Measurements from ENCODE around the gene BCAS1.

Gene BCAS1

DNA sequence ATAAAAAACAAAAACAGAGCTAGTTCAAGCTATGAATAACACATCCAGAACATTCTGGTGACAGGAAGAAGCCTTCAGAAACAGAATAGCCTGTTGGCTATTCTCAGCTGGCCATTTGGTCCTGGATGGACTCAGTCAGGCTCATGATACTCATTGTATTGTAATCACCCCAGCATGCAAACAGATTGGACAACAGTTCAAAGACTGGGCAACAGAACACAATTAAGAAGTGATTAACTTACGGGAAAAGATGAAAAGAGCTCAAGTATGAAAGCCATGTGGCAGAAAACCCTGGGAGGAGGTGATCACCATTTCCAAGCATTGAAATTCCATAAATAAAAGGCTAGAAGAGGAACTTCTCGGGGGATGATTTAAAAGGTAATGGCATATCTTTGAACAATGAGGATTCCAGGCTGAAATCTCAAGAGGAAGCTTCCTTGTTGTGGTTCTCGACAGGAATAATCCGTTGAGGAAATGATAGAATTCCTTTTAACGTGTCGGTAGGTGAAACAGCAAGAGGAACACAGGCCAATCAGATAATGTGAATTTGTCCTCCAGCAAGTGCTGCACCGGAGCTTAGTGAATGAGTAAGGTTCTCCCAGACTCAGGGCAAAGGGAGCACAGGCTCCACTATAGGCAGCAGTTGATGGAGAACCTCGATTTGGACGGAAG is 172.4 kb downstream of the BCAS1 start:
- Histone ChIP-seq H2AFZ (ENCODE audit: low read depth, low read length) (no peak overlapping the region), H4K20me1 (ENCODE audit: insufficient read depth, low read length) (no peaks in the 10 kb centered on the region), H3K4me2 (ENCODE audit: insufficient read depth, low read length) (no peak overlapping the region), H3K27ac (ENCODE audit: low read length) (no peak overlapping the region), H3K9me3 (ENCODE audit: insufficient read depth, low read length, severe bottlenecking) (no peaks in the 10 kb centered on the region), H3K36me3 (ENCODE audit: insufficient read depth, low read length) (no peaks in the 10 kb centered on the region), H3K27me3 (ENCODE audit: insufficient read depth, low read length, poor library complexity) (no peaks in the 10 kb centered on the region), H3K9ac (ENCODE audit: low read depth, low read length) (no peak overlapping the region), H3K4me1 (ENCODE audit: insufficient read depth, low read length) (peaks cover 30% of the 10 kb centered on the region), H3K79me2 (ENCODE audit: insufficient read depth, low read length) (no peaks in the 10 kb centered on the region), H3K4me3 (ENCODE audit: low read depth in 1 of 2, low read length in 2 of 2) (no peak overlapping the region)
- ATAC-seq (ENCODE audit: insufficient read depth, low read depth), result no peak
- DNase-seq, result no peak
- TF ChIP-seq, protein P1, sequence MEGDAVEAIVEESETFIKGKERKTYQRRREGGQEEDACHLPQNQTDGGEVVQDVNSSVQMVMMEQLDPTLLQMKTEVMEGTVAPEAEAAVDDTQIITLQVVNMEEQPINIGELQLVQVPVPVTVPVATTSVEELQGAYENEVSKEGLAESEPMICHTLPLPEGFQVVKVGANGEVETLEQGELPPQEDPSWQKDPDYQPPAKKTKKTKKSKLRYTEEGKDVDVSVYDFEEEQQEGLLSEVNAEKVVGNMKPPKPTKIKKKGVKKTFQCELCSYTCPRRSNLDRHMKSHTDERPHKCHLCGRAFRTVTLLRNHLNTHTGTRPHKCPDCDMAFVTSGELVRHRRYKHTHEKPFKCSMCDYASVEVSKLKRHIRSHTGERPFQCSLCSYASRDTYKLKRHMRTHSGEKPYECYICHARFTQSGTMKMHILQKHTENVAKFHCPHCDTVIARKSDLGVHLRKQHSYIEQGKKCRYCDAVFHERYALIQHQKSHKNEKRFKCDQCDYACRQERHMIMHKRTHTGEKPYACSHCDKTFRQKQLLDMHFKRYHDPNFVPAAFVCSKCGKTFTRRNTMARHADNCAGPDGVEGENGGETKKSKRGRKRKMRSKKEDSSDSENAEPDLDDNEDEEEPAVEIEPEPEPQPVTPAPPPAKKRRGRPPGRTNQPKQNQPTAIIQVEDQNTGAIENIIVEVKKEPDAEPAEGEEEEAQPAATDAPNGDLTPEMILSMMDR (IDR thresholded peaks at IDR 0.05; ENCODE audit: borderline replicate concordance, extremely low read depth, low read length, poor library complexity, severe bottlenecking), result no peak
- no peak for TF ChIP-seq EZH2 (IDR thresholded peaks at IDR 0.05; ENCODE audit: borderline replicate concordance, low read depth, low read length, severe bottlenecking)

DNA sequence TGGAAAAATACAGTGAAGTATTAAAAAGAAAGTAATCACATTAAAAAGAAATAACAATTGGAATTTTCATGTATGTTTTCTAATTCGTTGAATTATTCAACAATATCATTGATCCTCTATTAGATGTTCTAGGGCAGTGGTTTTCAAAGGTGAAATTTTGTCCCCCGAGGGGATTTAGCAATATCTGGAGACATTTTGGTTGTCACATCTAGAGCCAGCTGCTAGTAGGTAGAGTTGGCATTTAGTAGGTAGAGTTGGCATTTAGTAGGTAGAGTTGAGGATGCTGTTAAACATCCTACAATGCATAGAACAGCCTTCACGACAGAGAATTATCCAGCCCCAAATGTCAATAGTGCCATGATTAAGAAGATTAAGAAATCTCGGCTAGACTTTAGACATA is 173.7 kb downstream of the BCAS1 start:
- Histone ChIP-seq H3K4me3 (ENCODE audit: low read depth in 1 of 2, low read length in 2 of 2) (no peak overlapping the region), H3K4me1 (ENCODE audit: insufficient read depth, low read length) (peaks cover 34% of the 10 kb centered on the region), H3K36me3 (ENCODE audit: insufficient read depth, low read length) (no peaks in the 10 kb centered on the region), H3K79me2 (ENCODE audit: insufficient read depth, low read length) (no peaks in the 10 kb centered on the region), H3K9ac (ENCODE audit: low read depth, low read length) (no peak overlapping the region), H2AFZ (ENCODE audit: low read depth, low read length) (no peak overlapping the region), H3K9me3 (ENCODE audit: insufficient read depth, low read length, severe bottlenecking) (no peaks in the 10 kb centered on the region), H3K27ac (ENCODE audit: low read length) (no peak overlapping the region), H3K4me2 (ENCODE audit: insufficient read depth, low read length) (no peak overlapping the region), H4K20me1 (ENCODE audit: insufficient read depth, low read length) (no peaks in the 10 kb centered on the region), H3K27me3 (ENCODE audit: insufficient read depth, low read length, poor library complexity) (no peaks in the 10 kb centered on the region)
- no peak for DNase-seq
- no peak for TF ChIP-seq EZH2 (IDR thresholded peaks at IDR 0.05; ENCODE audit: borderline replicate concordance, low read depth, low read length, severe bottlenecking)
- TF ChIP-seq, protein P1 (IDR thresholded peaks at IDR 0.05; ENCODE audit: borderline replicate concordance, extremely low read depth, low read length, poor library complexity, severe bottlenecking), result no peak
- ATAC-seq (ENCODE audit: insufficient read depth, low read depth), result no peak

DNA sequence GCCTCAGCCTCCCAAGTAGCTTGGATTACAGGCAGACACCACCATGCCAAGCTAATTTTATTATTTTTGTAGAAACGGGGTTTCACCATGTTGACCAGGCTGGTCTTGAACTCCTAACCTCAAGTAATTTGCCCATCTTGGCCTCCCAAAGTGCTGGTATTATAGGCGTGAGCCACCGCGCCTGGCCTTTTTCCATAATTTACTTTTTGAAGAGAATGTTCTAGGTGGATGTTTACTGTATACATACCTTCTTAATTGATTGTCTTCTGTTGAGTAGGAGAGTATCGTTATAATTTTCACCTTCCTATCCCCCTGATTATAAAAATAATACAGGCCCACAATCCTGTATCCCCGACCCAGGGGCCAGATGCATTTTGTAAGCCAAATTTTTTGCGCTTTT is 174.4 kb downstream of the BCAS1 start:
- Histone ChIP-seq H3K4me3 (ENCODE audit: low read depth in 1 of 2, low read length in 2 of 2) (no peak overlapping the region), H2AFZ (ENCODE audit: low read depth, low read length) (no peak overlapping the region), H3K36me3 (ENCODE audit: insufficient read depth, low read length) (no peaks in the 10 kb centered on the region), H3K4me1 (ENCODE audit: insufficient read depth, low read length) (peaks cover 34% of the 10 kb centered on the region), H4K20me1 (ENCODE audit: insufficient read depth, low read length) (no peaks in the 10 kb centered on the region), H3K4me2 (ENCODE audit: insufficient read depth, low read length) (no peak overlapping the region), H3K27ac (ENCODE audit: low read length) (no peak overlapping the region), H3K79me2 (ENCODE audit: insufficient read depth, low read length) (no peaks in the 10 kb centered on the region), H3K27me3 (ENCODE audit: insufficient read depth, low read length, poor library complexity) (no peaks in the 10 kb centered on the region), H3K9me3 (ENCODE audit: insufficient read depth, low read length, severe bottlenecking) (no peaks in the 10 kb centered on the region), H3K9ac (ENCODE audit: low read depth, low read length) (no peak overlapping the region)
- ATAC-seq (ENCODE audit: insufficient read depth, low read depth), result no peak
- no peak for DNase-seq
- no peak for TF ChIP-seq EZH2 (IDR thresholded peaks at IDR 0.05; ENCODE audit: borderline replicate concordance, low read depth, low read length, severe bottlenecking)
- TF ChIP-seq, protein P1 (IDR thresholded peaks at IDR 0.05; ENCODE audit: borderline replicate concordance, extremely low read depth, low read length, poor library complexity, severe bottlenecking), result no peak

All from DND-41 (cell line).